HuH-7.5 (cell line): ENCODE results near the gene PTPRN2.
"Not testable (repeated sequence)": the region's sequence is repeated elsewhere in the genome, so short reads cannot be mapped to it uniquely, and the experiment has no call there.

Experiments used
- DNase-seq: peaks from one replicate; pipeline ENCODE4 v3.0.0; 2011; ENCODE audit warnings: low spot score

Gene PTPRN2

DNA sequence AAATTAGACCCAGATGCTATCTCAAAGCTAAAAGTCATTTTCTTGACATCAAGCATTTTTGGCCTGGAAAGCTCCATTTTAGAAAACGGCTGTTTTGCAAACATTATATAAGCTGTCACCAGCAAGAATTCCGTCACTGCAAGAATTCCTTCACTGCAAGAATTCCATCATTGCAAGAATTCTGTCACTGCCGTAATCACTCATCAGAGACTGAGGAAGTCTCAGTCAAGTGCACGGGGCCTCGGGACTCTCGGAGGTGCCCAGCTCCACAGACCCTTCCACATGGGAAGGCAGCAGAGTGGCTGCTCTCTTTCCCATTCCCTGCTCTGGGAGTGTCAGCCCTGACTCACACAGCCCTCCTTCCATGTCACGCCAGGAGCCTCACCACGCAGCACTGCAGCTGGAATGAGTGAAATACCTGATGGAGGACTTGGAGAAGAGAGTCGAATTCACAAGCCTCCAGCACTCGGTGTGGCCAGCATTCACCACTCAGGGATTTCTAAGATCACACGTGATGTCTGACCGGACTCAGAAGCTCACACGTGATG, 168.3 kb downstream of the PTPRN2 start:
- DNase-seq: no peak

DNA sequence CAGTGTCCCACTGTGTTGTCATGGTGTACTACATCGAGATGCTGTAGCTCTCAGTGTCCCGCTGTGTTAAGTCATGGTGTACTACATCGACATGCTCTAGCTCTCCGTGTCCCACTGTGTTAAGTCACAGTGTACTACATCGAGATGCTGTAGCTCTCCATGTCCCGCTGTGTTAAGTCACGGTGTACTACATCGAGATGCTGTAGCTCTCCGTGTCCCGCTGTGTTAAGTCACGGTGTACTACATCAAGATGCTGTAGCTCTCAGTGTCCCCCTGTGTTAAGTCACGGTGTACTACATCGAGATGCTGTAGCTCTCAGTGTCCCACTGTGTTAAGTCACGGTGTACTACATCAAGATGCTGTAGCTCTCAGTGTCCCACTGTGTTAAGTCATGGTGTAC, 169.2 kb downstream of the PTPRN2 start:
- DNase-seq: not testable (repeated sequence)

DNA sequence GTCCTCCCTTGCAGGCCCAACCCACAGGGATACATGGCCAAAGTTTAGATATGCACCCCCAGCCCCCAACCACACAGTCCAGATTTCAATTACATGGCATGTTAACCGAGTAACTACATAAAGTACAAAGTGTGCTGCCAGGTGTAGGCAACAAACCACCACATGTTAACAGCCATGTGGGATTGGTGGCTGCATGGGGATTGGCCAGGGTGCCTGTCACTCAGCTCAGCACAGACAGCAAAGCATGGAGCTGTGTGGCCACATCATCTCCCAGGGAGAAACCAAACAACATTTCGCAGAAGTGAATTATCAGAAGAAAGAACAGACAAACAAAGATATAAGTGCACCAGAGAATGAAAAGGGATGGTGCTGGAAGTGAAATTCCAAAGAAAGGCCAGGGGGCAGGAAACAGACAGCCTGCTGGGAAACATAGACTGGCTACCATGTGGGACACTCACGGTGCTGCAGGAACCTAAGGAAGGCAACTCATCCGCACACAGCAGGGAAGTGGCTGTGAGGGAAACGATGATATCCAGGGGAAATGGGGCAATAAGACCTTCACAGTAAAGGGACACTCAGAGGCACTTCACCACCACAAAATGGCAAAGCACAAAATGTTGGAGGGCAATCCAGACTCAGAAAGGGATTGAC, 171.2 kb downstream of the PTPRN2 start:
- DNase-seq: no peak

DNA sequence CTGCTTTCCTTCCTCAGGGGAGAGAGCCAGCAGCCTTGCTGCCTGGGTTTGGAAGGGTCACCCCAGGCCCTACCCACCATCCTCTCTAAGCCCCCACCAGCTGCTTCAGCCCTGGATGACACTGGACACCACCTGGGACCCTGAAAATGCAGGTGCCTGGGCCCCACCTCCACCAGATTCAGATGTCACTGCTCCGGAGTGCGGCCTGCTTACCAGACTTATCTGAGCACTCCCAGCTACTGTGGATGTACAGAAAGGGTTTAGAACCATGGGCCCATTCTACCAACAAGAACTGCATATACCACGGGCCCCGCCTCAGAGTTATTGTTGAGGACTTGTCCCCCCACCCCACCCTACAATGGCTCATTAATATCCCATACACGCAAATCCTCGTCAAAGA, 172.3 kb downstream of the PTPRN2 start:
- DNase-seq: no peak

DNA sequence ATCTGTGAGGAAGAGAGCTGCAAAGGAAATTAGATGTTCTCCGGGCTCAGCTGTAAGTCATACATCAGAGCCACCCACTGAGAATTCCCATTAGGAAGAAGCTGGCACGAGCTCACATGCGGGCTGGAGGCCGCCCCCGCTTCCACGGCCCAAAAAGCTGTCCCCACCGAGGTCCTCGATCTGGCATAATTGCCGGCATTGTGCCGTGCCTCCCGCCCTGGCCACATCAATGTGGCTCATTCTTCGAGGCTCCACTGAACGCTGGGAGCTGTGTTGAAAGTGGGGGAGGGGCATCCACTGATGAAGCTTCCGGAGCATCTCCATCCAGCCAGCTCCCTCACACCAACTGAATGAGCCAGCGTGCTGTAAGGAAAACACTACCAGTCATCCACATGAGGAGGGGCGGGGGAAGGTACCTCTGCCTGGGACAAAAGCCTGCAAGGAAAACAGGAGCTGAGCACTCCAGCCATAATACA, 173.1 kb downstream of the PTPRN2 start:
- DNase-seq: no peak

DNA sequence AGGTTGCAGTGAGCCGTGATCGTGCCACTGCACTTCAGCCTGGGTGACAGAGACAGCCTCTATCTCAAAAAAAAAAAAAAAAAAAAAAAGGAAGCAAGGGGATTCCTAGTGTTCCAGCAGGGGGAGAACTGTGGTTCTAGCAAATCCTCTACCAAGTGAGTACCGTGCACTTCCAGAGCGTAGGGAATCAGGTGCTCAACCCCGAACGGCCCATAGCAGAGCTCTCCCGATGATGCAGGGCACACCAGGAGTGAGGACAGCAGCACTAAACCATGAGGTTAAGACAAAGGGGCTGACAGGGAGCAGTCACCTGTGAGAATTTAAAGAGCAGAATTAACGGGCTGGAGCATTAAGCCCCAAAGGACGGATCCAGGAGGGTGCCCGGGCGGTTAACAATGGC, 173.6 kb downstream of the PTPRN2 start:
- no peak for DNase-seq

DNA sequence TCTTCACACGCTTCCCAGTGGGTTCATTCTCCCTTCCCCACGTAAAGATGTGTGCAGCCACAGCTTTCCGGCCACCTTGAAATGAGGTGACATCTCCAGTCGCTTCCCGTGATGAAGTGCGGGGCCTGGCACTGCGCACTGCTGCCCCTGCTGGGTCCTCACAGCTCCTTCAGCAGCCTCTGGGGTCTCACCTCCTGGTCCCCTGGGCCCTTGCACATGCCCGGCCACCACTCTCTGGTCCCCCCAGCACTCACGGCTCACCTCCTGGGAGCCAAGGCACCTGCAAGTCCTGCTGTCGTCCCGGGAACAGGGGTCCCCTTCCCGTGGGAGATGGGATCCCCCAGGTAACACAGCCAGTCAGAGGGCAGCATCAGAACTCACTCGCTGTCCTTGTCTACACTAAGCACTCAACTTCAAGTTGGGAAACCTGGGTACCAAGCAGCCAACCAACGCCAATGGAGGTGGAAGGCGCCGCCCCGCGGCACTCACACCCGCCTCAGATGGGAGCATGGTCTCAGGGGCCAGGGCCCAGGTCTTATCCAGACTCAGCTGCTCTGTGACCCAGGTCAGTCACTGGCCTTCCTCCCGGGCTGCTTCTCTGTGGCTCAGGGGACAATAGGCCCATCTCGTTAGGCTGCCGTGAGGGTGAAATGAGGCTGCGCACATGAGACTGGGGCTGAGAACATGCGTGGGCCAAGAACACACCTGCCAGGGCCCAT, 176.2 kb downstream of the PTPRN2 start:
- no peak for DNase-seq

DNA sequence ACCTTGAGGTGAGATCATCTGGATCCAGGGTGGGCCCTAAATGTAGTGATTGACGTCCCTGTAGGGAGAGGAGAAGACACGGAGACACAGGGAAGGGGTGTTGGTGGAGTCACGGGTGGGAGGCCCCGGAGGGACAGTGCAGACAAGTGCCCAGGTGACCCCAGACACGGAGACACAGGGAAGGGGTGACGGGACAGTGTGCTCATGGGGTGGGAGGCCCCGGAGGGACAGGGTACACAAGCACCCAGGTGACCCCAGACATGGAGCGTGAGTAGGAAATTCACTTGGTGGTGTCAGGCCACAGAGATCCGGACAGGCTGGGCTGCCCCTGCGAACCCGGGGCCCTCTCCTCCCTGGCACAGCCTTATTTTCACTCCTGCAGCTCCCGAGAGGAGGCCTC, 176.9 kb downstream of the PTPRN2 start:
- DNase-seq: no peak

DNA sequence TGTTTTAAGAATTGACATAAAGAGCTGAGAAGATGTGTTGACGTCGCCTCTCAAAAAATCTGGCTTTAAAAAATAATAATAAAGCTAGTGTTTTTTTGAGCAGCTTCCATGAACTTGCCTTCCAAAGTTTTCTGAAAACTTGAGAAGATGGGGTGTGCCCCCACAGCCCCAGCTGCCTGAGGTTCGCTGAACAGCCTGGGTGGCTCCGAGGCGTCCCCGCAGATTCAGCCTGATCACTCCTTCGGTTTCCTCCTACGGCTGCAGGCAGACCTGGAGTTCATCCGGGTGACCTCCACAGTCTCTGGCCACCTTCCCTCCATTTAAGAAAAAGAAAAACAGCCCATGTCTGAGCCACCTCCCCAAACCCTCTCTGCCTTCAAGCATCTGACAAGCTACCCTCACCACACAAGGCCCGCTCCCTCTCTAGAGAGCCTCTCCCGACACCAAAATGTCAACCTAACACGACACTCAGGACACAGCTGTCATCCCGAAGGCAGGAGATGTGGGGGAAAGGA, 177.8 kb downstream of the PTPRN2 start:
- no peak for DNase-seq

DNA sequence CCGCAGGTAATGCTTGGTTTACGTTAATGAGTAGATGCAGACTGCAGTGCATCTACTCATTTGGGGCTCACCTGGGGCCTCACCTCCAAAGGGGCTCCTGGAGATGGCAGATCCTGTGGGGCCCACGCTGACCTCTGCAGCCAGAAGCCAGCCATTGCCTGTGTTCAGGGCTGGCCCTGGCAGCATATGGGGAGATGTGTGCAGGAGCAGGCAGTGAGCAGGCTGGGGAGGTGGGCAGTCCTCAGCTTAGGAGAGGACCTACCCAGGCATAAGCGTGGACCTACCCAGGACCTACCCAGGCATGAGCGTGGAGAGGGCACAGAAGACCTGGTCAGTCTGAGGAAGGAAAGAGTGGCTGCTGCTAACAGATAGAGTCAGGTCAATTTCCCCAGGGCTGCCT, 178.5 kb downstream of the PTPRN2 start:
- no peak for DNase-seq

DNA sequence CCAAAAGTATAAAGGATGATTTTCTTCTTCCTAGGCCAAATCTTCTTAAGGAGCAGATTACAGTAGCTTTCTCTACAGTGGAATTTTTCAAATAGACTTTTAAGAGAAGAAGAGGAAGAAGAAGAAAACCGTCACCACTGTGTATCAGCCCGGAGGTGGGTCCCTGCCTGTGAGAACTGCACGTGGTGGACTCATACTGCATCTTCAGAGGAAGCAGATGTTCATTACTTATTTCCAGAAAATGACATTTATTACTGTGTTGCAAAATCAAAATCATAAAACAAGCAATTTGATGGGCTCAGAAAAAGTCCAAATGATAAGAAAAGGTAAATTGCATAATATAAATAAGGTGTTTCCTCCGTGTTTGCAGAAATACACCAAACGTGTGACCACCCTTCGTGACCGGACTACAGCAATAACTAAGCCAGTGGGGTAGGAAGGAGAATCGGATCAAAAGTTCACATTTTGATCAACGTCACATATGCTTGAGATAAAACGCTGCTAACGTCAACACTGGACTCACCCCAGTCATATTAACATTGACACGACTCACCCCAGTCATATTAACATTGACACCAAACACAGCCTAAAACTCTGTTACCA, 179.2 kb downstream of the PTPRN2 start:
- DNase-seq: no peak

DNA sequence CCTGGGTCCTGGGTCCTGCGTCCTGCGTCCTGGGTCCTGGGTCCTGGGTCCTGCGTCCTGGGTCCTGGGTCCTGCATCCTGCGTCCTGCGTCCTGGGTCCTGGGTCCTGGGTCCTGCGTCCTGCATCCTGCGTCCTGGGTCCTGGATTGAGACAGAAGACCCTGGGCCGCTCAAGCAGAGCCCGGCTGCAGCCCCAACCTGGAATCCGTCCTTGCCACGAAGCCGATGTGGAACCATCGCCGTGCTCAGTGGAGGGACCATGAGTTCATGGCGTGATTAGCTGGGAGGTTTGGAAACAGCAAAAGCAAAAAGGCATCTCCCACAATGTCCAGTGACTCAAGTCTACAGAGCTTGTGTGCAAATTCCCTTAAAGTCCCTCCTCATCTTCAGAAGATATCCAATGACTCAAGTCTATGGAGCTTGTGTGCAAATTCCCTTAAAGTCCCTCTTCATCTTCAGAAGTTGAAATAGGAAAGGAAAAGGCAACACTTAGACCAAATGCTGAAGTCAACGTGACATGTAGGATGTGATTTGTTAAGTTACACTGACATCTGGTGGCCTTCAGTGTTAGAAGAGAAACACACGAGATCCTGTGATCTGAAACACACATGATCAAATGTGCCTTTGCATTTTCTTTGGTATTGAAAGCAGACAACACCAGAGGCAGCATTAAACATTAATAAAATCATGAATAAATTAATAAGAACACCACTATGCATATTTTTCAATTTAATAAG, 179.9 kb downstream of the PTPRN2 start:
- DNase-seq: peak; percentile 48

DNA sequence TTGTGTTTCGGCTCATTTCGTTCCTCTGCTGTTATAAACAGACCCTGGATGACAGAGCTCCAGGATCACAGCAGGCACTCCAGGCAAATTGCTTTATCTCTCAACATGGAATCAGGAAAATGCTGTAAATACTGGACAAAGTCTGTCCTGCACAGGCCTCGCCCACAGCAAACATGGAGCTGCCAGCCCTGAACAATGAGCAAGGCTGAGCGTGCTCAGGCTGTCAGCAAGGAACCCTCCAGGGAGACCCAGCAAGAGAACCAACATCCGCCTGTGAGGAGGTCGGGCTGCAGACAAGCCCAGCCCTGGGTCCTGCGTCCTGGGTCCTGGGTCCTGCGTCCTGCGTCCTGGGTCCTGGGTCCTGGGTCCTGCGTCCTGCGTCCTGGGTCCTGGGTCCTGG, 180.8 kb downstream of the PTPRN2 start:
- no peak for DNase-seq

DNA sequence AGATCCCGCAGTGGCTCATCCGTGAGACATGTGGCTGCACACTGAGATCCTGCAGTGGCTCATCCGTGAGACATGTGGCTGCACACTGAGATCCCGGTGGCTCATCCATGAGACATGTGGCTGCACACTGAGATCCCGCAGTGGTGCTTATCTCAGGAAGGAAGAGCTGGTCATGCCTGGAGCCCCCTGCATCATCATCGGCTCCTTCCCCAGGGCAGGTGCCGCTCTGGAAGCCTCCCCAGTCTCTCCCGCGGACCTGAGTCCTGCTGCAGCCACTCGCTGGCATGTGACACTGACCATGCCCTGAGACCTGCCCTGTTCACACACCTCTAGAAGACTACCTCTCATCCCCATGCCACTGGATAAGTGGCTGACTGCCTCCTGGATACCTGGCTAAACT, 181.3 kb downstream of the PTPRN2 start:
- DNase-seq: no peak

DNA sequence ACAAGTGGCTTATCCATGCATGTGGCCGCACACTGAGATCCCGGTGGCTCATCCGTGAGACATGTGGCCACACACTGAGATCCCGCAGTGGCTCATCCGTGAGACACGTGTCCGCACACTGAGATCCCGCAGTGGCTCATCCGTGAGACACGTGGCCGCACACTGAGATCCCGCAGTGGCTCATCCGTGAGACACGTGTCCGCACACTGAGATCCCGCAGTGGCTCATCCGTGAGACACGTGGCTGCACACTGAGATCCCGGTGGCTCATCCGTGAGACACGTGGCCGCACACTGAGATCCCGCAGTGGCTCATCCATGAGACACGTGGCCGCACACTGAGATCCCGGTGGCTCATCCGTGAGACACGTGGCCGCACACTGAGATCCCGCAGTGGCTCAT, 181.9 kb downstream of the PTPRN2 start:
- DNase-seq: not testable (repeated sequence)

DNA sequence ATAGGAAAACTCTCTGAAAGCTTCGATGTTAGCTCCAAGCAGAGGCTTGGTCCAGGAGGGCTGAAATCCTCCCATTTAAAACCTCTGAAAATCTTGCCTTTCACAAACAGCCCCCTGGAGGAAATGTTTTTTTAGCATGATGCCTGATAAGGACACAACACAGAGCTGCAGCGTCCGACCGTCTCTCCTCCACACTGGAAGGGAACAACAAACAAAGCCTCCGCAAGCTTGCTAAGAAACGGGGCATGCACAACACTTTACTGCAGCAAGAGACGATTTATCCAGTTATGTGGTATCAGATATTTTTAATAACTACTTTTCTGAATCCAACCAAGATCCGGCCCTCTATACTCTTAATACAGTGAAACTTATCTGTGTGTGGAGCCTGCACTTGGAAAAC, 182.3 kb downstream of the PTPRN2 start:
- DNase-seq: no peak

DNA sequence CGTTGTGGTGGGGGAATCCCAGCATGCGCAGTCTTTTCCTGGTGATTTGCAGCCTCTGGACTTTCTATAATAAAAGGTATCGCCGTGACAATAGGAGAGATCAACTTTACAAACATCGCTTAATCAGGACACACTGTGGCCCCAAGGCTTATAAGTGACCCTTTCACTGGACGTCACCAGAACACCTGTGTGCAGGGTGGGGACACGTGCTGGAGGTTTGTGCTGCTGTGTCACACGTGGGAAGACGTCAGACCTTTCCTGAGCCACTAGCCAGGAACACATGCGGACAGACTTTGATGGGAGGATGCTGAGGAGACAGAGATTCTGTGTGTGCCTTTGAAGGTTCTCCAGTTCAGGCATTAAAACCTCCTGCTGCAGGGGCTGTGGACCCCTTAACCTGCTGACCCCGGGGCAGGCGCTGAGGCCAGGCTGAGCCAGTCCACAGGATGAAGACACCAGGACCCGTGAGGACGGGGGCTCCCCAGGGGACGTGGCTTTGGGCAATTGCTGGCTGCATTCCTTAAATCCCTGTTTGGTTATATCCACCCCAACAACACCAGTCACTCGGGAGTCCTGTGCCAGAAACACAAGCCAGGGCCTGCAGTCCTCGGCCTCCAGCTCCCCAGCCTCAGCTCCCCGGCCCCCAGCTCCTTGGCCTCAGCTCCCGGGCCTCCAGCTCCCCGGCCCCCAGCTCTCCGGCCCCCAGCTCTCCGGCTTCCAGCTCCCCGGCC, 183.4 kb downstream of the PTPRN2 start:
- no peak for DNase-seq

DNA sequence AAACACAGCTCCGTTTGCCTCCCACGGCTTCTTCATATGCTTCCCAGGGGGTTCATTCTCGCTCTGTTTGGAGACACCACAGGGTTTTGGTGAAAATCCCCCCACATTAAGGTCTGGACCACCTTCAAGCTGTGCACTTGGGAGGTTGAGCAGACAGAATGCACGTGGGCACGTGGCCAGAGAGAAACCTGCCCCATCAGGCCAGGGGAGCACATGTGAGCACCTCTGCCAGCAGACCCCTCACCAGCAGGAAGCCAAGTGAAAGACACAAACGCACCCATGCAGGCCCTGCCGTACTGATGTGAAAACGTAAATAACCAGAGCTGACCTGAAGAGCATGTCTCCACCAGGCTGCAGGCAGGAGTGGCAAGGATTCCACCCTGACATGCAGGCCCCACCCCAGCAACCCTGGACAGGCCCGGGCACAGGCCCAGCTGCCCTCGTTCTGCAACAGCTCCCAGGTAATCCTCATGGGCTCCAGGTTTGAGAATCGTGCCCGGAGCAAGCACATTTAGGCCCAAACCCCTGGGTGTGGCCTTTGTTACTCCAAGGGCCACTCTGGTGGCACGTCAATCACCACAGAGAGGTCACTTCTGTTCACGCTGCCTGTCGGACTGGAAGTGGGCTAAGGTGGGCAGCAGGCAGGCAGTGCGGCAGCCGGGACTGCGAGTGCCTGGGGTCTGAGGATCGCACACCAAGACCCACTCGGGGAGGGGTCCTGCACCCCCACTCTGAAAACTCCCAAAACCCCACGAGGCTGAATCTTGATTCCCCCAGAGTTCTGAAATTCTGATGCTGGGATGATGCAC, 184.4 kb downstream of the PTPRN2 start:
- no peak for DNase-seq

DNA sequence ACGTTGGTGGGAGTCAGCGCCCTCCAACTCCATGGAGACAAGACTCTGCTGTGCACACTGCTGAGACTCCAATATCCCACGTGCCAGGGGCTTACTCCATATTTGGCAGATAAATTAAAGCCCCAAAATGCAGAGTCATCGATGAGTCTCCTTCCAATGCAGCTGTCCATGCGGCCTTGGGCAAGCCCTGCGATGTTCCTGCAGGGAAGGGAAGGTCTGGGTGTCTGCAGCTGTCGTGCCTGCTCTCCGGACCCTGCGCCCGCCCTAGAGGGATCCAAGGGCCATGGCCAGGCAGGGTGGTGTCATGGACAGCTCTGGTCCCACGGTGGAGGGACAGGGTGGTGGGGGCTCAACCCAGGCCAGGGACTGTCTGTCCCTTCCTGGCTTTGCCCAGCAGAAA, 185.2 kb downstream of the PTPRN2 start:
- DNase-seq: no peak

DNA sequence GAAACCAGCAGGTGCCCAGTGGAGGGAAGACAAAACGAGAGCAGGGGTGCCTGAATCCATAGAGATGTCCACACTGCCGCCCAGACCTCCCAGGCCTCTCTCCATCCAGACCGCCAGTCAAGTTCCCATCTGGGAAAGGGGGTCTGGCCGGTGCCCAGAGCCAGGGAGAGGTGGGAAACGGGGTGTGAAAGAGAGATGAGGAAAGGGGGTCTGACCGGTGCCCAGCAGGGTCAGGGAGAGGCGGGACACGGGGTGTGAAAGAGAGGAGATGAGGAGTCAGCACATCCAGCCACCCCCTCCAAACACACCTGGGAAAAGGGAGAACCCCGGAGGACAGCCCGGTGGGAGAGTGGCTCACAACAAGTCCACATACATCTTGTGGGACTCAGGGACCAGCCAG, 185.8 kb downstream of the PTPRN2 start:
- no peak for DNase-seq

DNA sequence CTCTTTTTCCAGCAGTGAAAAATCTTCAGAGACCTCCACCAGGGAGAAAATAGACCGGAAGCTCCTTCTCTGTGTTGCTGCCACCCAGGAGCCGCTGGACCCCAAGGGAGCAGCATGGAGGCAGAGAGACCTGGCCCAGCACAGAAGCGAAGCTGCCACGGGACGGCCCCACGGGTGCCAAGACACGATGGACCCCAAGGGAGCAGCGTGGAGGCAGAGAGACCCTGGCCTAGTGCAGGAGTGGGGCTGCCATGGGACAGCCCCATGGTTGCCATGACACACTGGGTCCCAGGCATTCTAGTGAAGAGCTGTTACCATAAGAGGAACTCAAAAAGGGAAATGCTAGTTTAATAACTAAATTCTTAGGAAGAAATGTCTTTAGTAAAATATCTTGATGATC, 186.3 kb downstream of the PTPRN2 start:
- DNase-seq: no peak
